Measurements from ENCODE around the gene RFX4.

RFX4 gene

DNA sequence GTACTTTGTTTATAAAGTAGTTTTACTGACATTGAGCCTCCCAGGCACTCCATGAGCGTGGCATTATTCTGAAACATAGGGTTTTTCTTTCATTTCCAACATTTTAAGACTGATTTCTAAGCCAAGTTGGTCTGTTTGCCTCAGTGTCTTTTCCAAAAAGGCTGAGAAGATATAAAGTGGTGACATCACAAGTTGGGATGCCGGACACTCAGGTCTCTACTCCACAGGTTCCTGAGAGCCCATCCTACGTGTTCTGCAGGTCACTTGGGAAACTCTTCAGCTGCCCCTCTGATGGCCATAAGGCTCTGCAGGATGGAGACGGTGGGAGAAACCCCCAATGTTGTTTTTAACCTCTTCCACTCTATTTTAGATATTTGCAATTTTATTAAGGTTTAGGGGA, 6.0 kb downstream of the RFX4 start:
- H3K9ac ChIP-seq (ENCODE audit: low read length in 5 of 5): no peak overlapping the region
- no peak overlapping the region for H3K27ac ChIP-seq (ENCODE audit: low read depth, low read length)
- peaks cover 0 to 25% (median 16%) of the 10 kb centered on the region in 5 donors for H3K4me1 ChIP-seq (ENCODE audit: control insufficient read depth in 5 of 5, insufficient read depth in 5 of 5, low read length in 5 of 5)
- H3K4me3 ChIP-seq (ENCODE audit: low read depth in 1 of 5, low read length in 5 of 5): no peak overlapping the region
- no peaks in the 10 kb centered on the region for H3K36me3 ChIP-seq (ENCODE audit: control insufficient read depth in 5 of 5, insufficient read depth in 5 of 5, low read length in 5 of 5)
- no peaks in the 10 kb centered on the region for H3K9me3 ChIP-seq (ENCODE audit: control insufficient read depth in 5 of 5, low read length in 5 of 5)
- peaks cover 47 to 64% (median 62%) of the 10 kb centered on the region in 5 donors for H3K27me3 ChIP-seq (ENCODE audit: control insufficient read depth in 5 of 5, insufficient read depth in 4 of 5, low read length in 5 of 5)

DNA sequence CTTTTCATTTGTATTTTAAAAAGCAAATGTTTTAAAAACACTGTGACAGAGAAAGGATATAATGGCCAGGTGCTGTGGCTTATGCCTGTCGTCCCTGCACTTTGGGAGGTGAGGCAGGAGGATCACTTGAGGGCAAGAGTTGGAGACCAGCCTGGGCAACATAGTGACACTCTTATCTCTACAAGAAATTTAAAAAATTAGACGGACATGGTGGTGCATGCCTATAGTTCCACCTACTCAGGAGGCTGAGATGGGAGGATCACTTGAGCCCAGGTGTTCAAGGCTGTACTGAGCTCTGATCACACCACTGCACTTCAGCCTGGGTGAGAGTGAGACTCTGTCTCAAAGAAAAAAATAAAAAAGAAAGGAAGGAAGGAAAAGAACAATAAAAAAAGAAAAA, 7.8 kb downstream of the RFX4 start:
- H3K27me3 ChIP-seq (ENCODE audit: control insufficient read depth in 5 of 5, insufficient read depth in 4 of 5, low read length in 5 of 5): peaks cover 34 to 51% (median 44%) of the 10 kb centered on the region in 5 donors
- H3K27ac ChIP-seq (ENCODE audit: low read depth, low read length): no peak overlapping the region

DNA sequence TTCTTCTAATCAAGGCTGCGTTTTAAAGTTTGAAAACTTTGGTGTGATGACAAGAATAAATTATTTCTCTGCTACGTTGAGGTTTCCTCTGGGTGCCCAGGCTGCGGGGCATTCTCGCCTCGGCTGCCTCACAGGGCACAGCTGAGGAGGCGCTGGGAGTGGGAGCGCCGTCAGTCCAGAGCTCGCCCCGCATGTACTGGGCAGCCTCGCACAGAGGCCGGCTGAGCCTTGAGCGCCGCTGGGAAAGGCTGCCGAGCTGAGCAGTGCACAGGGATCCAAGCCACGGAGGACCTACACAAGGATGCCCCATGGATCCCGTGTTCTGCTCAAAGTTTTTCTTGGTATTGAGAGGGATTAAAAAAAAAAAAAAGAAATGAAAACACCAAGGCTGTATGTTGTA, 11.6 kb downstream of the RFX4 start:
- Histone ChIP-seq H3K27ac (ENCODE audit: low read depth, low read length) (no peak overlapping the region), H3K9ac (ENCODE audit: low read length in 5 of 5) (no peak overlapping the region), H3K27me3 (ENCODE audit: control insufficient read depth in 5 of 5, insufficient read depth in 4 of 5, low read length in 5 of 5) (peaks cover 11 to 16% (median 14%) of the 10 kb centered on the region in 5 donors), H3K4me1 (ENCODE audit: control insufficient read depth in 5 of 5, insufficient read depth in 5 of 5, low read length in 5 of 5) (no peaks in the 10 kb centered on the region), H3K9me3 (ENCODE audit: control insufficient read depth in 5 of 5, low read length in 5 of 5) (no peaks in the 10 kb centered on the region), H3K36me3 (ENCODE audit: control insufficient read depth in 5 of 5, insufficient read depth in 5 of 5, low read length in 5 of 5) (no peaks in the 10 kb centered on the region), H3K4me3 (ENCODE audit: low read depth in 1 of 5, low read length in 5 of 5) (no peak overlapping the region)

More for the DNA sequence above, 7.8 kb downstream of the RFX4 start:
- Histone ChIP-seq H3K36me3 (ENCODE audit: control insufficient read depth in 5 of 5, insufficient read depth in 5 of 5, low read length in 5 of 5) (no peaks in the 10 kb centered on the region), H3K9ac (ENCODE audit: low read length in 5 of 5) (no peak overlapping the region), H3K4me3 (ENCODE audit: low read depth in 1 of 5, low read length in 5 of 5) (no peak overlapping the region), H3K4me1 (ENCODE audit: control insufficient read depth in 5 of 5, insufficient read depth in 5 of 5, low read length in 5 of 5) (peaks cover 0 to 15% (median 12%) of the 10 kb centered on the region in 5 donors), H3K9me3 (ENCODE audit: control insufficient read depth in 5 of 5, low read length in 5 of 5) (no peaks in the 10 kb centered on the region)

DNA sequence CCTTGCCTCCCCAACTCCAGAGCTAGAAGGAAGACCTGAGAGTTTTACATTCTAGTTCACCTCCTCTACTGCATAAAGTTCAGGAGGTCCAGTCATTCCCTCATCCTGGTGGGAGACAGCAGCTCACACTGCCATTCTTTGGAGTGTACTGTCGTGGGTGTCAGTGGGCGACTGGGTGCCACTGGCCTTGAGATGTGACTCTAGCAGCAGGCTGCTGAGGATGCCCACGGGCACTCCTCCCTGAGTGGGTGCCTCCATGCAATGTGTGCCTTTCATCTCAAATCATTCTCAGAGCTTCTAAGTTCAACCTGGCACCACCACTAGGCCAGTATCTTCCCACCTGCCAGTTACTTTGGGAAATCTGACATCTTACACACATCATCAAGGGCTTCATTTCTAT, 12.5 kb downstream of the RFX4 start:
- no peak overlapping the region for H3K9ac ChIP-seq (ENCODE audit: low read length in 5 of 5)
- no peaks in the 10 kb centered on the region for H3K9me3 ChIP-seq (ENCODE audit: control insufficient read depth in 5 of 5, low read length in 5 of 5)
- no peak overlapping the region for H3K27ac ChIP-seq (ENCODE audit: low read depth, low read length)
- no peak overlapping the region for H3K4me3 ChIP-seq (ENCODE audit: low read depth in 1 of 5, low read length in 5 of 5)
- H3K4me1 ChIP-seq (ENCODE audit: control insufficient read depth in 5 of 5, insufficient read depth in 5 of 5, low read length in 5 of 5): no peaks in the 10 kb centered on the region
- peaks cover 3 to 12% (median 10%) of the 10 kb centered on the region in 5 donors for H3K27me3 ChIP-seq (ENCODE audit: control insufficient read depth in 5 of 5, insufficient read depth in 4 of 5, low read length in 5 of 5)
- H3K36me3 ChIP-seq (ENCODE audit: control insufficient read depth in 5 of 5, insufficient read depth in 5 of 5, low read length in 5 of 5): no peaks in the 10 kb centered on the region

DNA sequence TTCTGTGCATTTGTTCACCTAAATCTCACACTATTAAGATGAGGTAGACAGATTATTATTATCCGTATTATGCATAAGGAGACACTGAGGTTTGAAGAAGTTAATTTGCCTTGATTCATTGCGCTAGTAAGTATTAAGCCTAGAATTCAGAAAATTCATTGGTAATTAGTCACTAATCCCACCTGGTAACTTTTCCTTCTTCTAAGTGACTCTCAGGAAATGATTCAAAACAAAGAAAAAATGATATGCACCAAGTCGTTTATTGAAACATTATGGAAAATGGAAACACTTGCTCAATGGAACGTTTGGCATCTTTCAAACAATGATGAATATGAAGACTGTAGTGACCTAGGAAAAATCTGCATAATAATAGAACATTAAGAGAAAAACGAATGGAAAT, 15.2 kb downstream of the RFX4 start:
- peaks cover 5 to 14% (median 7%) of the 10 kb centered on the region in 5 donors for H3K27me3 ChIP-seq (ENCODE audit: control insufficient read depth in 5 of 5, insufficient read depth in 4 of 5, low read length in 5 of 5)
- no peaks in the 10 kb centered on the region for H3K4me1 ChIP-seq (ENCODE audit: control insufficient read depth in 5 of 5, insufficient read depth in 5 of 5, low read length in 5 of 5)
- no peaks in the 10 kb centered on the region for H3K36me3 ChIP-seq (ENCODE audit: control insufficient read depth in 5 of 5, insufficient read depth in 5 of 5, low read length in 5 of 5)
- H3K9me3 ChIP-seq (ENCODE audit: control insufficient read depth in 5 of 5, low read length in 5 of 5): no peaks in the 10 kb centered on the region
- no peak overlapping the region for H3K27ac ChIP-seq (ENCODE audit: low read depth, low read length)
- H3K4me3 ChIP-seq (ENCODE audit: low read depth in 1 of 5, low read length in 5 of 5): no peak overlapping the region
- no peak overlapping the region for H3K9ac ChIP-seq (ENCODE audit: low read length in 5 of 5)

DNA sequence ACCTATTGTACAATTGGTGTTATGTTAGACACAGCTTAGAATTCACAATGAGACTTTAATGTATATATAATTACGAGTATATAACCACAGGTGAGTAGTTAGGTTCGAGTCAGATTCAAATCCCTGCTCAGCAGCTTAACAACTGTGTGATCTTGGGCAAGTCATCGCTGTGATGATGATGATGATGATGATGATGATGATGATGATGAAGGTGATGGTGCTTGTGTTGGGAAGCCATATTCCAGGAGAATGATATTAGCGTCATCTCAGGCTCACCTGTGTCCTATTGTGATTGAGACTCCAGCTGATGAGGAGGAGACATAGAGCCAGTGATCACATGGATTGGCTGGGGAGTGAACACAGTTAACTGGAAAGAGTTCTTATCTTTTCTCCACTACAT, 16.5 kb downstream of the RFX4 start:
- H3K27ac ChIP-seq (ENCODE audit: low read depth, low read length): no peak overlapping the region
- H3K9me3 ChIP-seq (ENCODE audit: control insufficient read depth in 5 of 5, low read length in 5 of 5): no peaks in the 10 kb centered on the region
- H3K36me3 ChIP-seq (ENCODE audit: control insufficient read depth in 5 of 5, insufficient read depth in 5 of 5, low read length in 5 of 5): no peaks in the 10 kb centered on the region
- H3K4me1 ChIP-seq (ENCODE audit: control insufficient read depth in 5 of 5, insufficient read depth in 5 of 5, low read length in 5 of 5): no peaks in the 10 kb centered on the region
- no peak overlapping the region for H3K4me3 ChIP-seq (ENCODE audit: low read depth in 1 of 5, low read length in 5 of 5)
- H3K27me3 ChIP-seq (ENCODE audit: control insufficient read depth in 5 of 5, insufficient read depth in 4 of 5, low read length in 5 of 5): peaks cover 5 to 10% (median 6%) of the 10 kb centered on the region in 5 donors
- H3K9ac ChIP-seq (ENCODE audit: low read length in 5 of 5): no peak overlapping the region

DNA sequence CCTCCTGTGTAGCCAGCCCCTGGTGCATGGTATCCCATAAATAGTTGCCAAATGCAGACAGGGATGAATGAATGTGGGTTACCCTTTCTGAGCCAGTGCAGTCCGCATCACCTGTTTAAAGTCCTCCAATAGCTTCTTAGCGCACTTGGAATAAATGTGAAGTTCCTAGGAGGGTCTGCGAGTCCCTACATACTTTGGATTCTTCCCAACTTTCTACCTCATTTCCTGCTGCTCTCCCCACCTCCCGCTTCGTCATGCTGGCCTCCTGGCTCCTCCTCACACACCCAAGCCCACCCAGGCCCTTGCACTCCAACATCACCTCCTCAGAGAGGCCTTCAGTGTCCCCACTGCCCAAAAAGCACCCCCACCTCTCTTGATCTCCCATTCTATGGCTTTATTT, 17.7 kb downstream of the RFX4 start:
- Histone ChIP-seq H3K4me1 (ENCODE audit: control insufficient read depth in 5 of 5, insufficient read depth in 5 of 5, low read length in 5 of 5) (no peaks in the 10 kb centered on the region), H3K9ac (ENCODE audit: low read length in 5 of 5) (no peak overlapping the region), H3K9me3 (ENCODE audit: control insufficient read depth in 5 of 5, low read length in 5 of 5) (no peaks in the 10 kb centered on the region), H3K27ac (ENCODE audit: low read depth, low read length) (no peak overlapping the region), H3K27me3 (ENCODE audit: control insufficient read depth in 5 of 5, insufficient read depth in 4 of 5, low read length in 5 of 5) (peaks cover 0 to 7% (median under 1%) of the 10 kb centered on the region in 5 donors), H3K36me3 (ENCODE audit: control insufficient read depth in 5 of 5, insufficient read depth in 5 of 5, low read length in 5 of 5) (no peaks in the 10 kb centered on the region), H3K4me3 (ENCODE audit: low read depth in 1 of 5, low read length in 5 of 5) (no peak overlapping the region)

DNA sequence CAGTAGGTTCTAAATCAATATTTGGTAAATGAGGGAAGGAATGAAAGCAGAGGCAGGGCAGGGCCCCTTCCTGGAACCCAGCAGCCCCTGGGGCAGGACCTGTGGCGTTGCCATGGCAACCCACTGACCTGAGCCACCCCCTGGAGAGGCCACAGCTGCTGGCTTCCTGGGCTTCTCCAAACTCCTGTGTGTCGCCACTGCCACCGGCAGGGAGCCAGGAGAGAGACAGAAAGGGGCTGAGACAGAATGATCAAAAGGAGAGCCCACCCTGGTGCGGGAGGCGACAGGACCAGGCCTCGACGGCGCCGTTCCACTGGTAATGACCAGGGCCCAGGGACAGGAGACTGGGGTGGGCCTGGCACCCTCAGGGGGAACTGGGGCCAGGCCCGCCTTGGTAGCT, 18.2 kb downstream of the RFX4 start:
- Histone ChIP-seq H3K9me3 (ENCODE audit: control insufficient read depth in 5 of 5, low read length in 5 of 5) (no peaks in the 10 kb centered on the region), H3K4me3 (ENCODE audit: low read depth in 1 of 5, low read length in 5 of 5) (no peak overlapping the region), H3K4me1 (ENCODE audit: control insufficient read depth in 5 of 5, insufficient read depth in 5 of 5, low read length in 5 of 5) (no peaks in the 10 kb centered on the region), H3K36me3 (ENCODE audit: control insufficient read depth in 5 of 5, insufficient read depth in 5 of 5, low read length in 5 of 5) (no peaks in the 10 kb centered on the region), H3K27me3 (ENCODE audit: control insufficient read depth in 5 of 5, insufficient read depth in 4 of 5, low read length in 5 of 5) (peaks cover 0 to 7% (median 0%) of the 10 kb centered on the region in 5 donors), H3K27ac (ENCODE audit: low read depth, low read length) (no peak overlapping the region), H3K9ac (ENCODE audit: low read length in 5 of 5) (no peak overlapping the region)

DNA sequence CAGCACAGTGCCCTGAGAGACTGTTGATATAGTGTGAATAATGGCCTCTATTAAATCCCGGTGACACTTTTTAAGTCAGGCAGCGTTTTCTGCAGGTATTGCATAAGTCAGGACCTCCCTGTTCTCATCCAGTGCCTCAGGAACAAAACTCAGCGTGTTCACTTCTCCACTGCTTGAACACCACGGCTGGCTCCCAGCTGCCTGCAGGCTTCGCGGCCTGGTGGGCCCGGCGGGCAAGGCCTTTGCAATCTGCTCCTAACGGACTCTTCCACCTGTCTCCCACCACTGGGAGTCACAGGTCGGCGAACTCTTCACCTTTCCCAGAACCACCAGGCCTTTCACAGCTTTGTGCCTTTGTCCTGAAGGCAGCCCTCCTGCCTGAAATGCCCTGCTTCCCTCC, 18.7 kb downstream of the RFX4 start:
- Histone ChIP-seq H3K36me3 (ENCODE audit: control insufficient read depth in 5 of 5, insufficient read depth in 5 of 5, low read length in 5 of 5) (no peaks in the 10 kb centered on the region), H3K27ac (ENCODE audit: low read depth, low read length) (no peak overlapping the region), H3K27me3 (ENCODE audit: control insufficient read depth in 5 of 5, insufficient read depth in 4 of 5, low read length in 5 of 5) (peaks cover 0 to 7% (median 0%) of the 10 kb centered on the region in 5 donors), H3K9ac (ENCODE audit: low read length in 5 of 5) (no peak overlapping the region), H3K9me3 (ENCODE audit: control insufficient read depth in 5 of 5, low read length in 5 of 5) (no peaks in the 10 kb centered on the region), H3K4me1 (ENCODE audit: control insufficient read depth in 5 of 5, insufficient read depth in 5 of 5, low read length in 5 of 5) (no peaks in the 10 kb centered on the region), H3K4me3 (ENCODE audit: low read depth in 1 of 5, low read length in 5 of 5) (no peak overlapping the region)

DNA sequence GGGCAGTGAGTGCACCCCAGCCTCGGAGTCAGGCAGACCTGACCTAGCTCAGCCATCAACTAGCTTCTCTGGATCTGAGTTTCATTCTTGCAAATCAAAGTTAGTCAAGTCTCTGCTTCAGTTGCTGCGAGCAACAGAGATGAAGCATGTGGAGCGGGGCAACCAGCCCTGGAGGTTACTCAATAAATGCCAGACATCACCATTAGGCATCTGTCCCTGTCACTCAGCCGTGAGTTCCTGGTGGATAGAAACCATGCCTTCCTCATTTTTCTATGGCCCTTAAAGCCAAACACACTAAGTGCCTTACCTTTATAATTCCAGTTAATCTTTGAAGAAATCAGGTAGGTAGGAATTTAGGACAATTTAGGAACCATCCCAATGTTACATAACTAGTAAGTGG, 19.3 kb downstream of the RFX4 start:
- peaks cover 0 to 7% (median 0%) of the 10 kb centered on the region in 5 donors for H3K27me3 ChIP-seq (ENCODE audit: control insufficient read depth in 5 of 5, insufficient read depth in 4 of 5, low read length in 5 of 5)
- H3K4me1 ChIP-seq (ENCODE audit: control insufficient read depth in 5 of 5, insufficient read depth in 5 of 5, low read length in 5 of 5): no peaks in the 10 kb centered on the region
- no peak overlapping the region for H3K4me3 ChIP-seq (ENCODE audit: low read depth in 1 of 5, low read length in 5 of 5)
- H3K9me3 ChIP-seq (ENCODE audit: control insufficient read depth in 5 of 5, low read length in 5 of 5): no peaks in the 10 kb centered on the region
- no peak overlapping the region for H3K9ac ChIP-seq (ENCODE audit: low read length in 5 of 5)
- H3K36me3 ChIP-seq (ENCODE audit: control insufficient read depth in 5 of 5, insufficient read depth in 5 of 5, low read length in 5 of 5): no peaks in the 10 kb centered on the region
- H3K27ac ChIP-seq (ENCODE audit: low read depth, low read length): no peak overlapping the region

DNA sequence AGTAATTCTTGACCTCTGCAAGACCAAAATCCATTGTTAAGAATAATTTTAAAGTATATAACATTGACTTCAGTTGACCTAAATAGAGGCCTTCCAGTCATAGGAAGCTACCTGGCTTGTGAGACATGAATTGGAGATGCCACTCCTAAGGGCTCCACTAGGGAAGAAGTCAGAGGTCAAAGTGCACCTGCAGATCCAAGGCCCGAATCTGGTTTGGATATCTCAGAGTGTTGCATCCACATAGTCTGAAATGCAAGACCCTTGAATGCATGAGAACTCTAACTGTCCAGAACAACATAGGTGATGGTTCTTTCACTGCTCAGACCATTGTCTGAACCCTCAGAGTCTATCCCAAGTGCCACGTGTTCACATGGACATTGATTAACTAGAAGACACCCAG, 22.4 kb downstream of the RFX4 start:
- no peak overlapping the region for H3K4me3 ChIP-seq (ENCODE audit: low read depth in 1 of 5, low read length in 5 of 5)
- no peak overlapping the region for H3K27ac ChIP-seq (ENCODE audit: low read depth, low read length)
- peaks cover 0 to 6% (median 0%) of the 10 kb centered on the region in 5 donors for H3K27me3 ChIP-seq (ENCODE audit: control insufficient read depth in 5 of 5, insufficient read depth in 4 of 5, low read length in 5 of 5)
- no peak overlapping the region for H3K9ac ChIP-seq (ENCODE audit: low read length in 5 of 5)
- H3K9me3 ChIP-seq (ENCODE audit: control insufficient read depth in 5 of 5, low read length in 5 of 5): no peaks in the 10 kb centered on the region
- H3K4me1 ChIP-seq (ENCODE audit: control insufficient read depth in 5 of 5, insufficient read depth in 5 of 5, low read length in 5 of 5): no peaks in the 10 kb centered on the region
- H3K36me3 ChIP-seq (ENCODE audit: control insufficient read depth in 5 of 5, insufficient read depth in 5 of 5, low read length in 5 of 5): no peaks in the 10 kb centered on the region

All from subcutaneous abdominal adipose tissue (tissue), 5 donors.